Activated T-cell treated with anti-CD3 and anti-CD28 coated beads, Interleukin-2, amount 50 U/mL, for 4 hours (primary cell): ENCODE data around the gene TTYH2. TPM values are rescaled to one million over a fixed set of nuclear protein-coding genes. Genes with fewer than 3 reads are reported as not detected.

Experiments
- ATAC-seq, 2 donors: fragments of 200-7000 bp; cut with Tn5 transposase; one replicate each; pipeline ENCODE4 v1.10.0; 2021
- DNase-seq: peaks from one replicate; pipeline ENCODE4 v3.0.0-alpha.2; 2020
- H3K27me3 Mint-ChIP-seq: one replicate; pipeline ENCODE4 v1.8.0; 2021; ENCODE audit warnings: low read depth, mixed read lengths
- H3K36me3 Mint-ChIP-seq: one replicate; pipeline ENCODE4 v1.8.0; 2022; ENCODE audit warnings: mixed read lengths; ENCODE audit not compliant: insufficient read depth
- H3K4me1 Mint-ChIP-seq: one replicate; pipeline ENCODE4 v1.8.0; 2021; ENCODE audit warnings: low read depth, mixed read lengths
- H3K4me3 Mint-ChIP-seq: one replicate; pipeline ENCODE4 v1.8.0; 2021; ENCODE audit warnings: mild to moderate bottlenecking, moderate library complexity, mixed read lengths
- H3K9me3 Mint-ChIP-seq: one replicate; pipeline ENCODE4 v1.8.0; 2021; ENCODE audit warnings: mixed read lengths
- total RNA-seq, 3 donors: library from RNA; stranded (reverse); gene quantifications; one replicate each; pipeline ENCODE4 v1.2.1, GENCODE V29; 2021

Gene TTYH2
- total RNA-seq, 3 donors from 2014 or later, result 2.0 to 4.5 (median 3.5) TPM

DNA sequence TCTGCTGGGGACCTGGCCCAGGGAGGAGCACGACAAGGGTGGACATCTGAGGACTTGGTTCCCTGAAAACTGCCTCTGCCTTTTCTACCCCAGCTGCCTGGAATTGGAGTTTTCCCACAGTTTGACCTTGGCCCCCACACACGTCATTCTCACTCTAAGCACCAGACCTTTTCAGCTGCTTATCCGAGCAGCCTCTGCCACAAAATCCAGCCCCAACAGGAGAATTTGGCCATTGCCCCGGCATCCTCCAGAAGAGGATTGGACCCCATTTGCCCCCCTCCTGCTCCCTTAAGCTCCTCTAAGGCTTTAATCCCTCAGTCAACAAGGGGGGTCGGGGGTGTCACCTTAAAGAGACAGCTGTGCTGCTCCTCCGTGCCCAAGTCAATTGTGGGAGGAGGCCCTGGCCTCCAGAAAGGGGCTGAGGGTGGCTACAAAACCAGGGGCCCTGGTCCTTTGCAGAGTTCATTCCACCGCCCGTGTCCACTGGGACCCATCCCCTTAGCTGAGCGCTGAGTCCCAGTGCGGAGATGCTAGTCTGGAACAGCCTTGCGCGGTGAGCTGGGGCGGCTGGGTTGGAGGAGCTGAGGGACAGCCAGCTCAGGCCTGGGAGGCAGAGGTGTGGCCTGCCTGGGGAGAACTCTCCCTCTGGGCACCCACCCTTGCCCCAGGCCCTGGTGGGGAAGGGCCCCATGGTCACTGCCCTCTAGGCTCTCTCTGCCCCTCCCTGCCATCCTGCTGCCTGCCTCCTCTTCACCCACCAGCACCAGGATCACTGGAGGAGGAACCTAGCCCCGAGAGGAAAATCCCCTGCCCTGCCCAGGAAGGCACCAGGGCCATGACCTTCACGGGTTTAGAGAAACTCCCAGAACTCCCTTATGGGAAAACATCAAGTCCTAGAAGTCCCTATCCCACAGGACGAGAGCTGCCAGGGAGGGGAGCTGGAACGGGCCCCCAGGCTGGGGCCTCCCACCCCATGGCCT lies 18.8 kb downstream of the TTYH2 start:
- H3K4me1 Mint-ChIP-seq, result no peaks in the 10 kb centered on the region
- no peaks in the 10 kb centered on the region for H3K27me3 Mint-ChIP-seq
- DNase-seq (no peak), ATAC-seq (no peak)
- H3K36me3 Mint-ChIP-seq, result peaks cover 13% of the 10 kb centered on the region
- no peaks in the 10 kb centered on the region for H3K9me3 Mint-ChIP-seq
- H3K4me3 Mint-ChIP-seq, result no peak overlapping the region

GRCh38 chr17:74233937-74234336 lies 20.6 kb downstream of the TTYH2 start:
- no peak overlapping the region for H3K4me3 Mint-ChIP-seq
- H3K9me3 Mint-ChIP-seq, result no peaks in the 10 kb centered on the region
- ATAC-seq (no peak), DNase-seq (no peak)
- no peaks in the 10 kb centered on the region for H3K27me3 Mint-ChIP-seq
- no peaks in the 10 kb centered on the region for H3K4me1 Mint-ChIP-seq
- peaks cover 9% of the 10 kb centered on the region for H3K36me3 Mint-ChIP-seq

DNA sequence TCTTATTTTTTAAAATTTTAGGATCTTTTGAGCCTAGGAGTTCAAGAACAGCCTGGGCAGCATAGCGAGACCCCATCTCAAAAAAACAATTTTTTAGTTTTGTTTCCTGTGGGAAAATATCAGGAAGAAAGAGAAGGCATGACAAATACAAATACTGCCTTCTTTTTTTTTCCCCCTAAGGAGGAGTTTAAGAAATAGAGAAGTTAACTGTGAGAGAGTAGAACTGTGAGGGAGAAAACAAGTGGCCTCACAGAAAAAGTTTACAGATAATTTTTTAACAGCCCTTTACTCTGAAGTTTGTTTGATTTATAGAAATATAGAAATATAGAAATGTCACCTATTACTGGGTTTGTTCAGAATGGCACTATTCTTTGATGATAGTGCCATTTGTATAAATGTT lies 21.1 kb downstream of the TTYH2 start:
- no peaks in the 10 kb centered on the region for H3K4me1 Mint-ChIP-seq
- H3K4me3 Mint-ChIP-seq, result no peak overlapping the region
- ATAC-seq, result no peak
- H3K36me3 Mint-ChIP-seq, result peaks cover 9% of the 10 kb centered on the region
- no peaks in the 10 kb centered on the region for H3K27me3 Mint-ChIP-seq
- no peaks in the 10 kb centered on the region for H3K9me3 Mint-ChIP-seq
- no peak for DNase-seq

- ATAC-seq (no peak), DNase-seq (no peak)
- peaks cover 9% of the 10 kb centered on the region for H3K36me3 Mint-ChIP-seq
- H3K27me3 Mint-ChIP-seq, result no peaks in the 10 kb centered on the region
- no peaks in the 10 kb centered on the region for H3K9me3 Mint-ChIP-seq
- no peak overlapping the region for H3K4me3 Mint-ChIP-seq
- no peaks in the 10 kb centered on the region for H3K4me1 Mint-ChIP-seq
Observed at GRCh38 chr17:74235040-74235581, 21.7 kb downstream of the TTYH2 start.

DNA sequence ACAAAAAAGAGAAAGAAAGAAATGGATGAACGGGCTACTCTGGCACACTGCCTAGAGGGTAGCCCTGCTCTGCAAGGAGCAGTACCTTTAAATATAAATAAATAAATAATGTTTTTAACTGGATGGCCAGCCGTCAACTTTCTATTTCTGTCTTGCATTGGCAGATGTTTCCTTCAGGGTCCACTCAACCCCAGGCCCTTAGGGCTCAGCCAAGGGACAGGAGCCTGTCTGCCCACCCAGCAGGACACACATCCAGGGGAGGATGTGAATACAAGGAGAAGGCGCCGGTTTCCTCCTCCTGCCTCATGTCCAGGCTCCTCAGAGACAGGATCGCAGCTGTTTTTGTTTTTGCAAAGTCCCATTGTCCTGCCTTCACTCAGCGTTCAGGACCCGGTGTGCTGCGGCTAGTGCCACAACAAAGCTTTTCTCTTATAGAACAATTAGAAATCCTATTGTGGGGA lies 22.6 kb downstream of the TTYH2 start:
- ATAC-seq, result no peak

DNA sequence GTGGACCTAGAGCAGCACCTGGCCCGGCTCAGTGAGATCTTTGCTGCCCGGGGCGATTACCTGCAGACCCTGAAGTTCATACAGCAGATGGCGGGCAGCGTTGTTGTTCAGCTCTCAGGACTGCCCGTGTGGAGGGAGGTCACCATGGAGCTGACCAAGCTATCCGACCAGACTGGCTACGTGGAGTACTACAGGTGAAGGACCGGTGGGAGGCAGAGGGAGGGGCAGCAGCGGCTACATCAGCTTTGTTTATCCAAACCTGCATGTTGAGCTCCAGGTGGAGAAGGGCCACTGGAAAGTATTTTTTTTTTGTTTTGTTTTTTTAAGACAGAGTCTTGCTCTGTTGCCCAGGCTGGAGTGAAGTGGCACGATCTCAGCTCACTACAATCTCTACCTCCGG lies 23.9 kb downstream of the TTYH2 start:
- H3K36me3 Mint-ChIP-seq, result peaks cover 2% of the 10 kb centered on the region
- no peaks in the 10 kb centered on the region for H3K4me1 Mint-ChIP-seq
- ATAC-seq (no peak), DNase-seq (no peak)
- no peaks in the 10 kb centered on the region for H3K27me3 Mint-ChIP-seq
- H3K4me3 Mint-ChIP-seq, result no peak overlapping the region
- H3K9me3 Mint-ChIP-seq, result no peaks in the 10 kb centered on the region

More for the DNA sequence above, 22.6 kb downstream of the TTYH2 start:
- H3K4me3 Mint-ChIP-seq, result no peak overlapping the region
- H3K4me1 Mint-ChIP-seq, result no peaks in the 10 kb centered on the region
- no peak for DNase-seq
- H3K36me3 Mint-ChIP-seq, result peaks cover 6% of the 10 kb centered on the region
- H3K27me3 Mint-ChIP-seq, result no peaks in the 10 kb centered on the region
- H3K9me3 Mint-ChIP-seq, result no peaks in the 10 kb centered on the region

DNA sequence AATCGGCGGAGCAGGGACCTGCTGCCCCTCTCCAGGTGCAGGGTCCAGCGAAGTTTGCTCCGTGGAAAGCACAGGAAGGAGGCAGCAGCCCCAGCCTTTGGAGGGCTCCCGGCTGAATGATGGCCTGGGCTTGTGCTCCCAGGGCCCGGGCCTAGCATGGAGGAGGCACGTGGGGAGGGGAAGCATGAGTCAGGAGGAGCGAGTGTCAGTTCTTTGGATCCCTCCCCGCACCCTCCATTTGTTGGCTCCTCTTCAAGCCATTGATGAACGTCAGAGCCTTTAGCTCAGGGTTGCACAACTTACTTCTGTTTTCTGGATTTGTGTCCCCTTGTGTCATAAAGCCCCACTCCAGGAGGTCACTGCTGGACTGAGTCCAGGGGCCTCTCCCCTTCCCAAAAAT lies 25.8 kb downstream of the TTYH2 start:
- Mint-ChIP-seq H3K9me3 (no peaks in the 10 kb centered on the region), H3K36me3 (peaks cover under 1% of the 10 kb centered on the region), H3K27me3 (no peaks in the 10 kb centered on the region), H3K4me3 (no peak overlapping the region), H3K4me1 (no peaks in the 10 kb centered on the region)
- DNase-seq, result no peak
- no peak for ATAC-seq

DNA sequence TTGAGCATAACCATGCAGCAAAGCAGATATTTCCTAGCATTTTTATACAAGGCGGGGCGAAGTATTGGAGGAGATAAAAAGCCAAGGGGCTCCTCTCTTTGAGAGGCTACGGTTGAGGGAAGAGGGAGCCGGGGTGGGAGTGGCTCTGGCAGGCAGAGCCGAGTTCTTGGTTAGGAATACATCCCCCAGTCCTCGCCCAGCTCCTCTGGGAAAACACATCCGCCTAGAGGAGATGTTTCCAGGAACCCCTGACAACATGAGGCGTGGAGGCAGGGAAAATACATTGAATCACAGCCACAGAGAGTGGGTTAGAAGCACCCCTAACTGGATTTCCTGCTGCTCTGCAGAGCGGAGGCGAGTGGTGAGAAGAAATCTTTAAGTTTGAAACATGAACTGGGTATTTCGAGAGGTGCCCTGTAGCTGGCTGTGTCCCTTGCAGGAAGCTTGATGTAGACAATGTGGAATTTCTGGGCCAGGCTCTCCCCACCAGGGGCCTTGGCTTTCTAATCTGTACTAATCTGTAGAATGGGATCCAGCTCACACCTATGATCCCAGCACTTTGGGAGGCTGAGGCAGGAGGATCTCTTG lies 27.3 kb downstream of the TTYH2 start:
- DNase-seq, result no peak
- peaks cover 3% of the 10 kb centered on the region for H3K36me3 Mint-ChIP-seq
- no peak for ATAC-seq
- no peak overlapping the region for H3K4me3 Mint-ChIP-seq
- no peaks in the 10 kb centered on the region for H3K9me3 Mint-ChIP-seq
- no peaks in the 10 kb centered on the region for H3K27me3 Mint-ChIP-seq
- H3K4me1 Mint-ChIP-seq, result no peaks in the 10 kb centered on the region

- ATAC-seq, result no peak
Observed at GRCh38 chr17:74241431-74241830, 28.1 kb downstream of the TTYH2 start.

DNA sequence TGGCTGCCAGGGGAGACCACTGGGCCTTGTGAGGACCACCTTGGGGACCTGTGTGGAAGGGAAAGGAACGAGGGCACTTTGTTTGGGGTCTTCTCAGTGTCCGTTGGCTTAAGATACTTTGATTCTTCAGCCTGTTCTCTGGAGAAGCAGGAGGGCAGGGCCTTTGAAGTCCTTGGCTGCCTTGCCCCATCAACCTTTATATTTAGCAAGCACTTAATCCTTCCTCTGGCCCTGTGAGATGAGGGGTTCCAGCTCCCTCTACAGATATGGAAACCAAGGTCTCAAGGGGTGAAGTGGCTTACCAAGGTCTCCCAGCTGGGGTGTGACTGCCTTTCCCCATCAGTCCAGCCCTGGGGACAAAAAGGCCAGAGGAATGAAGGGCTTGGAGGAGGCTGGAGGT lies 28.5 kb downstream of the TTYH2 start:
- H3K4me3 Mint-ChIP-seq, result no peak overlapping the region
- no peaks in the 10 kb centered on the region for H3K27me3 Mint-ChIP-seq
- peaks cover 6% of the 10 kb centered on the region for H3K36me3 Mint-ChIP-seq
- no peaks in the 10 kb centered on the region for H3K9me3 Mint-ChIP-seq
- ATAC-seq (no peak), DNase-seq (no peak)
- H3K4me1 Mint-ChIP-seq, result no peaks in the 10 kb centered on the region

More at GRCh38 chr17:74241431-74241830, 28.1 kb downstream of the TTYH2 start:
- Mint-ChIP-seq H3K4me3 (no peak overlapping the region), H3K4me1 (no peaks in the 10 kb centered on the region), H3K9me3 (no peaks in the 10 kb centered on the region), H3K36me3 (peaks cover 3% of the 10 kb centered on the region), H3K27me3 (no peaks in the 10 kb centered on the region)
- DNase-seq, result no peak

DNA sequence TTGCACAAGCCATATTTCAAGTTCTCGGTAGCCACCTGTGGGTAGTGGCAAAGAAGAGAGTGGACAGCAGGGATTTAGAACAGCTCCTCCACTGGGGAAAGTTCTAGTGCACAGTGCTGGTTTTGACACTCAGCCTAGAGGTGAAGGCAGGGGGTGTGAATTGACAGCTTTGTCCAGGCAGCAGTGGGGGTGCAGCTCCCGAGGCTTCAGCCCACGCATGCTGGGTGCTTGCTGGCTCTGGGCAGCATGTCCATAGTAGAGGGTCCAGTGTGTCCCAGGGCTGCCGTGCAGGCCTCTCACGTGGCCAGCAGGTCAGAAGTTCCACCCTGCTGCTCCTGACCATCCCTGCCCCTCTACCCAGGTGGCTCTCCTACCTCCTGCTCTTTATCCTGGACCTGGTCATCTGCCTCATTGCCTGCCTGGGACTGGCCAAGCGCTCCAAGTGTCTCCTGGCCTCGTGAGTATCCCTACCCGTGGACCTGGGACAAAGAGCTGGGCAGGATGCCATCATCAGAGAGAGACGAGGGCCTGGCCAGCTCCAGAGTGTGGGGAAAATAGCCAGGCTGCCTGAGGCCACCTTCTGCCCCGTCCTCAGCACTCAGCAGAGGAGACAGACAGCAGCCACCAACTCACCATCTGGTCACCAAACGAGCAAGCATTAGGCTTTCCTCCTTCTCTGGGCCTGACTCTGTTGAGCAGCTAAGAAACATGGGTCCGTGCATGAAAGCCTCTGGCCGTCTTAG lies 29.8 kb downstream of the TTYH2 start:
- no peak overlapping the region for H3K4me3 Mint-ChIP-seq

GRCh38 chr17:74244128-74244527 lies 30.8 kb downstream of the TTYH2 start:
- no peaks in the 10 kb centered on the region for H3K9me3 Mint-ChIP-seq
- DNase-seq (no peak), ATAC-seq (no peak)
- peaks cover 6% of the 10 kb centered on the region for H3K36me3 Mint-ChIP-seq
- no peaks in the 10 kb centered on the region for H3K27me3 Mint-ChIP-seq
- H3K4me1 Mint-ChIP-seq, result no peaks in the 10 kb centered on the region
- H3K4me3 Mint-ChIP-seq, result no peak overlapping the region

More for the DNA sequence above, 29.8 kb downstream of the TTYH2 start:
- Mint-ChIP-seq H3K4me1 (no peaks in the 10 kb centered on the region), H3K9me3 (no peaks in the 10 kb centered on the region), H3K27me3 (no peaks in the 10 kb centered on the region), H3K36me3 (peaks cover 6% of the 10 kb centered on the region)
- ATAC-seq (no peak), DNase-seq (no peak)

DNA sequence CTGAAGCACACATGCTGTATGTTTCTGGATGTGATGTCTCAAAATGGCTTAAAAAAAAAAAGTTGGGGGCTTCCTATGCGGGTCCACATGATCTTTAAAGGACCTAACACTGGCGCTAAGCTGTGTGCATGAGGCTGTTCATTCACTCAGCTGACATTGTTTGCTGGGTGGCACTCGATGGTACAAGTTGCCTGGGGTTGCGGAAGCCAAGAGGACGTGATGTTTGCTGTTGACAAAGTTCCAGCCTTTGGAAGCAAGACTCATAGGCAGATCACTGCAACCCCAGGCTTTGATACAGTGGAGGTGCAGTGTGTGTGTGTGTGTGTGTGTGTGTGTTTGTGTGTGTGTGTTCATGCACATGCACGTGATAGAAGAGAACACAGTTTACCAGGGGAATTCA lies 31.2 kb downstream of the TTYH2 start:
- ATAC-seq, result no peak
- H3K36me3 Mint-ChIP-seq, result peaks cover 6% of the 10 kb centered on the region

GRCh38 chr17:74245145-74245831 lies 31.9 kb downstream of the TTYH2 start:
- ATAC-seq, result no peak
- H3K9me3 Mint-ChIP-seq, result no peaks in the 10 kb centered on the region
- DNase-seq, result no peak
- H3K4me1 Mint-ChIP-seq, result no peaks in the 10 kb centered on the region
- no peaks in the 10 kb centered on the region for H3K27me3 Mint-ChIP-seq
- H3K4me3 Mint-ChIP-seq, result no peak overlapping the region
- H3K36me3 Mint-ChIP-seq, result peaks cover 6% of the 10 kb centered on the region

More for the DNA sequence above, 31.2 kb downstream of the TTYH2 start:
- no peak for DNase-seq
- Mint-ChIP-seq H3K27me3 (no peaks in the 10 kb centered on the region), H3K4me3 (no peak overlapping the region), H3K4me1 (no peaks in the 10 kb centered on the region), H3K9me3 (no peaks in the 10 kb centered on the region)
